Breast epithelium (tissue), 4 donors: ENCODE results near the gene TUBGCP4. TPM values are rescaled to one million over a fixed set of nuclear protein-coding genes. Genes with fewer than 3 reads are reported as not detected.

ENCODE experiments used
- DNase-seq, 2 donors: peaks; one replicate each; pipeline ENCODE4 v3.0.0-alpha.2; 2019; ENCODE audit warnings: low spot score in 2 of 2
- H3K27ac ChIP-seq, 2 donors: fragments of 200-600 bp; sonication (generic) in 1 of 2; one replicate each; pipeline ENCODE4 v1.5.1; 2016 to 2019; ENCODE audit warnings: mild to moderate bottlenecking in 1 of 2
- H3K27me3 ChIP-seq, 2 donors: fragments of 200-600 bp; sonication (generic) in 1 of 2; one replicate each; pipeline versions ENCODE4 v1.5.1 to v1.6.0; 2017 to 2019; ENCODE audit warnings: control low read depth in 1 of 2, mild to moderate bottlenecking in 1 of 2
- H3K36me3 ChIP-seq: fragments of 200-600 bp; one replicate; pipeline ENCODE4 v1.5.1; 2019
- H3K4me1 ChIP-seq, 2 donors: fragments of 200-600 bp; sonication (generic); one replicate each; pipeline ENCODE4 v1.5.1; 2016 to 2019; ENCODE audit warnings: control low read depth in 1 of 2
- H3K4me3 ChIP-seq, 3 donors: fragments of 200-600 bp; sonication (generic); 1 replicate in 2 of 3; 2 replicates in 1 of 3; pipeline ENCODE4 v1.5.1; 2016 to 2019; ENCODE audit warnings: mild to moderate bottlenecking in 3 of 3, moderate library complexity in 2 of 3
- H3K9me3 ChIP-seq, 2 donors: fragments of 200-600 bp; sonication (generic) in 1 of 2; one replicate each; pipeline ENCODE4 v1.5.1; 2016 to 2019; ENCODE audit warnings: control low read depth in 1 of 2
- CTCF ChIP-seq, 3 donors: fragments of 450-650 bp; IDR thresholded peaks; one replicate each; pipeline ENCODE4 v1.5.1; 2016 to 2017; ENCODE audit warnings: antibody characterized with exemption in 3 of 3, mild to moderate bottlenecking in 3 of 3, moderate library complexity in 3 of 3
- POLR2A ChIP-seq: fragments of 450-650 bp; IDR thresholded peaks from one replicate; pipeline ENCODE4 v1.6.1; 2016; ENCODE audit warnings: antibody characterized with exemption, mild to moderate bottlenecking, moderate library complexity
- POLR2AphosphoS5 ChIP-seq, 3 donors: sonication (generic); formaldehyde crosslinking; IDR thresholded peaks; one replicate each; pipeline ENCODE4 v1.6.1; 2017; ENCODE audit warnings: antibody characterized with exemption in 3 of 3
- intact Hi-C: fragments of 100-400 bp; cut with DNase I; formaldehyde crosslinking; loops from one replicate; pipeline ENCODE4 v1.15.1; 2023; ENCODE audit warnings: low total_unique reads
- total RNA-seq, 3 donors: library from RNA; depleted of rRNA; stranded (reverse); fragments of >200 nt; gene quantifications; one replicate each; pipeline ENCODE4 v1.1.0, GENCODE V29; 2016

Gene TUBGCP4
- total RNA-seq, 3 donors from 2014 or later: 12.2 to 21.1 (median 19.7) TPM

DNA sequence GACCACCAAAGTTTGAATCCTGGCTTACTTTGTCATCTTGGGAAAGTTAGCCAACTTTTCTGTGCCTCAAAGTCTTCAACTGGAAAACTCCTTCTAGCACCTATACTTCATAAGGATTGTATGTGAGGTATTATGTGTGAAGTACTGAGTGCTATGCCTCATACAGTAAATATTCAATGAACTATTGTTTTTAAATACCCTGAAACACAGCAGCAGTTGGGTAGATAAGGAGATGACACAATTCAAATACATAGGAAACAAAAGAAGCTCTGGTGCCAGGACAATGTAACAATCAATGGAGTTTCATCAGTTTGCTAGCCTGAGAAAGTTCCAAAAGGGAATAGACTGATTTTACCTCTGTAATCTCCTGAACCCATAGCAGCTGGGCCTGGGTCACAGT is 43.3 kb downstream of the TUBGCP4 start:
- Histone ChIP-seq H3K36me3 (peaks cover 7% of the 10 kb centered on the region), H3K4me1 (no peaks in the 10 kb centered on the region), H3K27me3 (no peaks in the 10 kb centered on the region), H3K27ac (no peak overlapping the region), H3K4me3 (no peak overlapping the region), H3K9me3 (no peaks in the 10 kb centered on the region)
- intact Hi-C loops: no loop called here
- TF ChIP-seq POLR2AphosphoS5 (IDR thresholded peaks at IDR 0.05) (no peak), CTCF (IDR thresholded peaks at IDR 0.05) (no peak), POLR2A (no peak)
- DNase-seq: no peak

- TF ChIP-seq POLR2AphosphoS5 (IDR thresholded peaks at IDR 0.05) (no peak), CTCF (IDR thresholded peaks at IDR 0.05) (no peak), POLR2A (no peak)
- no peaks in the 10 kb centered on the region for H3K36me3 ChIP-seq
- intact Hi-C loops: no loop called here
- no peak for DNase-seq
- H3K27ac ChIP-seq: no peak overlapping the region
- no peaks in the 10 kb centered on the region for H3K27me3 ChIP-seq
- no peak overlapping the region for H3K4me3 ChIP-seq
- no peaks in the 10 kb centered on the region for H3K4me1 ChIP-seq
- H3K9me3 ChIP-seq: no peaks in the 10 kb centered on the region
Measured at GRCh38 chr15:43420435-43420834, 49.5 kb downstream of the TUBGCP4 start.

- H3K4me3 ChIP-seq: no peak overlapping the region
- no peak overlapping the region for H3K27ac ChIP-seq
- no peaks in the 10 kb centered on the region for H3K9me3 ChIP-seq
- no peaks in the 10 kb centered on the region for H3K27me3 ChIP-seq
- TF ChIP-seq POLR2A (no peak), POLR2AphosphoS5 (IDR thresholded peaks at IDR 0.05) (no peak), CTCF (IDR thresholded peaks at IDR 0.05) (no peak)
- intact Hi-C loops: no loop called here
- no peaks in the 10 kb centered on the region for H3K4me1 ChIP-seq
- no peaks in the 10 kb centered on the region for H3K36me3 ChIP-seq
- no peak for DNase-seq
Measured at GRCh38 chr15:43420876-43421275, 50.0 kb downstream of the TUBGCP4 start.

DNA sequence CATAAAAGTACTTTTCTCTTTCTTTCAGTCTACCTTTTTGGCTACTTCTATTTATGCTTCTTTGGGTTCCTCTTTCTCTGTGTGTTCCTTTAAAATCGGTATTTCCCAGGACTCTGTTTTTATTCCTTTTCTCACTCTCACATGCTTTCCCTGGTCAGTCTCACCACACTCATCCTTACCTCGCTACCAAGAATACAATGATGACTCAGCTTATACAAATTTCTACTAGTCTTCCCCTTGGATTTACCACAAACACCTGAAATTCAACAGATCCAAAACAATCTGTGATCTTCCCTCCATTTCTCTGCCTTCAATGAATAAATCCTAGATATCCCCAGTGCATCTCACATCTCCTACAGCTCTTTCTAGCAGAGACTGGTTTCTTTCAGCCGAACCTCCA is 52.9 kb downstream of the TUBGCP4 start:
- no peak overlapping the region for H3K27ac ChIP-seq
- H3K4me1 ChIP-seq: no peaks in the 10 kb centered on the region
- H3K36me3 ChIP-seq: no peaks in the 10 kb centered on the region
- H3K9me3 ChIP-seq: no peaks in the 10 kb centered on the region
- intact Hi-C loops: no loop called here
- no peak overlapping the region for H3K4me3 ChIP-seq
- TF ChIP-seq CTCF (IDR thresholded peaks at IDR 0.05): no peak
- TF ChIP-seq POLR2A: no peak
- no peak for TF ChIP-seq POLR2AphosphoS5 (IDR thresholded peaks at IDR 0.05)
- no peaks in the 10 kb centered on the region for H3K27me3 ChIP-seq
- DNase-seq: no peak

DNA sequence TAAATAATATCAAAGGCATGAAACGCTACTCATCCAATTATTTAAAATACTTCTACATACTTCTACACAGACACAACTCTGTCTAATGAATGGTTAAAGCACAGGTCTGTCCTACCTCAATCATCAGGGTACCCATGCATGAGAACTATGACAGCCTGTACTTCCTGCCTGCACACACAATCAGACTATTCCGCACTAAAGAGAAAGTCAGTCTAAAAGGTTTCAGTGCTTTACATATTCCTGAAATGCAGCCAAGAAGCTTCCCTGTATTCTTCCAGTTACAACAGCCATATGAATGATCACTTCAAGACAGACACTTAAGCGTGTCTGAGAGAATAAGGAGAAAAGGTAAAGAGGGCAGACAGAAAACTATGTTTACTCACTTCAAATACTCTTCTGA is 58.8 kb downstream of the TUBGCP4 start:
- no peaks in the 10 kb centered on the region for H3K9me3 ChIP-seq
- intact Hi-C loops: no loop called here
- no peak for DNase-seq
- H3K27me3 ChIP-seq: no peaks in the 10 kb centered on the region
- TF ChIP-seq POLR2A (no peak), POLR2AphosphoS5 (IDR thresholded peaks at IDR 0.05) (no peak), CTCF (IDR thresholded peaks at IDR 0.05) (no peak)
- H3K27ac ChIP-seq: no peak overlapping the region
- no peaks in the 10 kb centered on the region for H3K4me1 ChIP-seq
- no peak overlapping the region for H3K4me3 ChIP-seq
- H3K36me3 ChIP-seq: no peaks in the 10 kb centered on the region
